Activated T-cell treated with anti-CD3 and anti-CD28 coated beads, Interleukin-2, amount 50 U/mL, for 24 hours (primary cell): ENCODE data around the gene PAX5.
A peak's percentile ranks its signal among the peaks of the same experiment; 100 is the strongest.

Source experiments
- DNase-seq: peaks from one replicate; pipeline ENCODE4 v3.0.0-alpha.2; 2020
- H3K27ac Mint-ChIP-seq: 2 replicates; pipeline ENCODE4 v1.8.0; 2020; ENCODE audit warnings: mild to moderate bottlenecking, mixed read lengths
- H3K27me3 Mint-ChIP-seq: 2 replicates; pipeline ENCODE4 v1.8.0; 2020; ENCODE audit warnings: mixed read lengths
- H3K36me3 Mint-ChIP-seq: 2 replicates; pipeline ENCODE4 v1.8.0; 2020; ENCODE audit warnings: low read depth, mixed read lengths
- H3K4me1 Mint-ChIP-seq: 2 replicates; pipeline ENCODE4 v1.8.0; 2020; ENCODE audit warnings: low read depth, mixed read lengths
- H3K4me3 Mint-ChIP-seq: 2 replicates; pipeline ENCODE4 v1.8.0; 2020; ENCODE audit warnings: mild to moderate bottlenecking, moderate library complexity, mixed read lengths
- H3K9me3 Mint-ChIP-seq: 2 replicates; pipeline ENCODE4 v1.8.0; 2020; ENCODE audit warnings: mixed read lengths

The PAX5 gene

DNA sequence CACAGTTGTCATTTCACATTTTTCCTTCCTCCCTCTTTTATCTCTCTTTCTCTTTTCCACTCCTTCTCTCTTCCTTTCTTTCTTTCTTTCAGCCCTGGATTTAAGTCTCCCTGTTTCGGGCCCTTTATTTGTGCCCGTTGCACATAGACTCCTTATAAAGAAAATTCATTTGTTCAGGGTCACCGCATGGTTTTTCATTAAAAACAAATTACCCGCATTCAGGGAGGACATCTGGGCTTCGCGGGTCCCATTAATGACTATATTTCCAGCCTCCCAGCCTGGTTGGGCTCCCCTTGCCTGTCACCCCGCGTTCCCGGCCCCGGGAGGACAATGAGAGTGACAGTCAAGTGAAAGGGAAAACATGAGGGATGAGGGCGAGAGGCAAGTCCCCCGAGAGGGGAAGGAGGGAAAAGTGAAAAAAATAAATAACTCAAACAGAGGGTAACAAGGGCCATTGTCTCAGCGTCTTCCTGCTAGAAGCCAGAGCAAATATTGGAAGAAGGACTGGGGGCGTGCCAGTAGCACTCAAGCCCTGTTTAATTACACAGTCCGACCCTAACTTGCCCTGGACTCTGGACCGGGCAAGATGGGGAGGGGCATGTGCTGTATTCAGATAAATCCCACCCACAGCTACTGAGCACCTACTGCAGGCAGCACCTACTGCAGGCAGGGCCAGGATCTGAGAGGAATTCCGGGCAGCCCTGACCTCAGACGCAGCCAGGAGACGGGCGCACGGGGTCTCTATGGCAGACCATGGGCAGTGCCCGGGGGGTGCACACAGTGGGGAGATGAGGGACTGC is 166.2 kb downstream of the PAX5 start:
- Mint-ChIP-seq H3K4me1 (no peaks in the 10 kb centered on the region), H3K27me3 (peaks cover 11% of the 10 kb centered on the region), H3K4me3 (no peak overlapping the region), H3K36me3 (no peaks in the 10 kb centered on the region), H3K27ac (no peak overlapping the region), H3K9me3 (no peaks in the 10 kb centered on the region)
- DNase-seq: no peak

DNA sequence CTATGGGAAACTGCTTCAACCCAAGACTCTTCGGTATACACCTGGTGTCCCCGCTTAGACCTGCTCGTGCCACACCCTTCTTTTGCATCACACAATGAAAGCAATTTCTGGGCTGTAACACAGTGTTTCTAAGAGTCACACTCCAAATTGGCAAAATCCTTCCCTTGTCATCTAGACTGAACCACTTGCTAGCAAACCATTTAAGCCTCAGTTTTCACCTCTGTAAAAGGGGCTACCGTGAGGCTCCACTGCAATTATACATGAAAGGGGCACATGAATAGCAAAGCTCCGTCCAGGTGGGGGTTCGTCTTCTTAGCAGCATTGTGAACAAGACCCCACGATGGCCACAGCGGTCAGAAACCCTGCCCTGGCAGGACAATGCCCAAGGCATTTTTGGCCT is 166.8 kb downstream of the PAX5 start:
- no peaks in the 10 kb centered on the region for H3K36me3 Mint-ChIP-seq
- no peak overlapping the region for H3K4me3 Mint-ChIP-seq
- DNase-seq: no peak
- H3K4me1 Mint-ChIP-seq: no peaks in the 10 kb centered on the region
- no peak overlapping the region for H3K27ac Mint-ChIP-seq
- peaks cover 11% of the 10 kb centered on the region for H3K27me3 Mint-ChIP-seq
- no peaks in the 10 kb centered on the region for H3K9me3 Mint-ChIP-seq

DNA sequence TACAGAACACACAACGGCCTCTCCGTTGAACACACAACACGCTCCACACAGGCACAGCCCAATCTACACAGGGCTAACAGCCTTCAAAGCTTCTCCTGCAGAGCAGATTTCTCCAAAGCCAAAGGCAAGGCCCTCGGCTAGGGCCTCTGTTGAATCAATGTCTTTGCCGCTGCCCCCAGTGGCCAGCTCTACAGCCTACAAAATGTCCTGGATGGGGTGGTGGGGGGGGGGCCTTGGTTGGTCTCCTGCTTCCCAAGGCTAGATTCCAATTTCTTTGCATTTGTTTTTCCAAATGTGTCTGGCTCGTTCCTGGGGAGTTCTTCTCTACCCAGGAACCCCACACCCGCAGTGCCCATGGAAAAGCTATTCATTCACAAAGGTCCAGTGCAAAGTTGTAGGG is 167.2 kb downstream of the PAX5 start:
- Mint-ChIP-seq H3K9me3 (no peaks in the 10 kb centered on the region), H3K36me3 (no peaks in the 10 kb centered on the region), H3K4me3 (no peak overlapping the region), H3K27me3 (peaks cover 14% of the 10 kb centered on the region), H3K4me1 (no peaks in the 10 kb centered on the region), H3K27ac (no peak overlapping the region)
- no peak for DNase-seq

DNA sequence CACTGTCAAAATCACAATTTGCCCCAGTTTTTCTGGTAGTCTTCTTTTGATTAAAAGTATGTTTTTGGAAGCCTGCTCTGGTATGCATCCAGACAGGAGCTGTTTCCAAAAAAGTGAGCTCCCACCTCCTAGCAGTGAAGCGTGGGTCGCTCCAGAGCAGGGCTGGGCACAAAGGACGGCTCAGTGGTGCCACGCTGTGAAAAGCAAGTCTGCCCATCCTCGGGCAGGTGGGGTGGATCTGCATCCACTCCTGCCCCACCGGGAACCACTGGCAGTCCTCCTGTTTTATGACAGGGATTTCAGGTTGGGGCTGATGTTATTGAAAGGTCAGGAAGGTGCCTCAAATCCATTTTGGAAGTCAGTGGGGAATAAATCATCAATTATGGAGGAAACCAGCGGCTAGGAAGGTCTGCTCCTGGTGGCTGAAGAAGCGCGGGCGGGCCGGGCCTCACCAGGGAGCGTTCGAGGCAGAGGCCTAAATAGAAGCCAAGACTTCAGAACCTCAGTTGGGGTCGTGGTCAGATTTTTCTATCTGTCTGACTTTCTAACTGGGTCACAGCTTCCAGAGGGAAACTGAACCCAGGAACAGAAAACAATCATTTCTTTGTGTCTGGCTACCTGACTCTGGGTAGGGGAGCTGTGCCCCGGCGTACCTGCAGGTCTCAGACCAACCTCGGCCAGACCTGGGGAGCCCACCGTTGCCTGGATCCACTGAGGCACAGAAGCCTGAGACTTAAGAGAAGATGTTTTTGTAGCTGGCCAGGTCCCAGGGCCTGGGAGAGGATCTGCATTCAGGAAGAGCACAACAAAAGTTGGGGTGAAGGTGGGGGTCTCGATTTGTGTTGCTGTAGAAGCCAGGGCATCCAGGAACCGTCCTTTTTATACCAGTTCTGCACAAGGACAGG is 168.1 kb downstream of the PAX5 start:
- Mint-ChIP-seq H3K27ac (no peak overlapping the region), H3K27me3 (peaks cover 14% of the 10 kb centered on the region), H3K4me3 (no peak overlapping the region), H3K9me3 (no peaks in the 10 kb centered on the region), H3K36me3 (no peaks in the 10 kb centered on the region), H3K4me1 (no peaks in the 10 kb centered on the region)
- no peak for DNase-seq

DNA sequence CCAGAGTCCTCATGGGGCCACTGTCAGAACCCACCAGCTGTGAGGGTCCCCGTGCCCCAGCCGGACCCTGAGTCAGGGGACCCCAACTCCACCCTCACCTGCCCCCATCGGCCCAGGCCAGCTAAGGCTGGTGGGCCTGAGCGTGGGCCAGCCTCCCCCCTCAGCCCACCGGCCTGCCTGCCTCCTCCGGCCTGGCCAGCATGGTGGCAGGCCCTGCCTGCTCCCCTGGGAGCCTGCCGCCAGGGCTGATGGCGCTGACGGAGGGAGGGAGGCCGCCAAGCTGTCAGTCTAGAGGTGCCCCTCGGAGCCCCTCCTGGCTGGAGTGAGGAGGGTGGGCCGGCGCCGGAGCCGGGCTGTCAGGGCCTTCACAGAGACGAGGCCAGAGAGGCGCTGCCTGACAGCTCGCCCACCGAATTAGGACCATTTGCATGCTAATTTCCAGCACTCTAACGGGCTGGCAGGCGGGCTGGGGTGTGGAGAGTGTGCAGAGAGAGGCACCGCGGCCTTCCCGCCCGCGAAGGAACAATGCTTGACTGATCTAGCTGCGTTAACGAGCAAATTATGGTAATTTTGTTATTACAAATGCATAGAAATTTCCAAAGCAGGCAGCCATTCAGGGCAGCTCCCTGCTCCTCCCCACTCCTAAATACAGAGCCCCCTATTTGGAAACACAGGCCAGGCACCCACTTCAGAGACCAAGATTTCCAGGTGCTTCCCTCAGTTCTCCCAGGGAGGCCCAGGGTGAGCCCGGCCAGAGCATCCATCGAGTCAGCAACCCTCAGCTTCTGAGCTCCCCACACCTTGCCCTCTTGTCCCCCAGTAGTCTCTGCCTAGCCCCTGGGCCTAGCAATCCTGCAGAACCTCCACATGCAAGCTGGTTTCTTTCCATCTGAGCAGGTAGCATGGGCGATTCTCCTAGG is 169.3 kb downstream of the PAX5 start:
- Mint-ChIP-seq H3K9me3 (no peaks in the 10 kb centered on the region), H3K27me3 (peaks cover 14% of the 10 kb centered on the region)
- no peak for DNase-seq

DNA sequence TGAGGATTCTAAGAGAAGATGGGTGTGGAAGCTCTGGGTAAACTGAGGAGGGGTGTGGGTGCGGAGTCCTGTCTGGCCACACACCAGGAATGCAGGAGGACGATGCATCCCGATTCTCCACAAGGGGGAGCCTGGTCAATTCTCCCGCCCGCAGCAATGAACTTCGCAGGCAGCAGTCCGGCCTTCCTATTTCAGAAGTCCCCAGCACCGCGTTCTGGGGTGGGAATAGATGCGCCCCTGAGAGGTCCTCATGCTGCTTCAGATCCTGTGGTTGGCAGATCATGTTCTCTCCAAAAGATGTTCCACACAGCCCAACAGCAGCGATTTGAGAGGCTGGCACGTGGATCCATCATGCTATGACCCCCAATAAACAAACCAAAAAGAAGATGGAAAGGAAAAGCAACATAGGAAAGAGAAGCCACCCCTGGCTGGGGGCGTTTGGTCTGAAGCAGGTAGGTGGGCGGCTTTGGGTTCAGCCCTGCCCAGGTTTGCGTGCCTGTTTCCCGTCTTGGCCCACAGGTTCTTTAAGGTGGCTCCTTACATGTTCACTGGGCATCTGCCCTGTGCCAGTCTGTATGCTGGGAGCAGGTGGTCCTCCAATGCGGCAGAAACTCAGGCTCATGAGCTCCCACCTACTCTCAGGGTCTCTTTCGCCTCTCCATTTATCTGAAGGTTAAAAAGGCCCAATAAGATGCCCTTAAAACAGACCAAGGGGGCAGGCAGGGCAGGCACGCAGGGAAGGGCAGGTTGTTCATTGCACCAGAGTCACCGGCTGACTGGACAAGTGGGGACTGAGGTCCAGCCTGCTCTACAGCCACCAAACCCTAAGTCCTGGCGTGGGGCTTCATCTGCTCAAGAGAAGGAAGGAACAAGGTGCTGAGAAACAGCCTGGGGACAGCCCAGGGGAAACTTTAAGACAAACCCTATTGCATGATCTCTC is 171.6 kb downstream of the PAX5 start:
- no peaks in the 10 kb centered on the region for H3K9me3 Mint-ChIP-seq
- H3K27ac Mint-ChIP-seq: no peak overlapping the region
- no peaks in the 10 kb centered on the region for H3K4me1 Mint-ChIP-seq
- H3K4me3 Mint-ChIP-seq: no peak overlapping the region
- H3K36me3 Mint-ChIP-seq: no peaks in the 10 kb centered on the region
- DNase-seq: no peak
- peaks cover 4% of the 10 kb centered on the region for H3K27me3 Mint-ChIP-seq

More for the DNA sequence above, 169.3 kb downstream of the PAX5 start:
- Mint-ChIP-seq H3K4me3 (no peak overlapping the region), H3K36me3 (no peaks in the 10 kb centered on the region), H3K4me1 (no peaks in the 10 kb centered on the region), H3K27ac (no peak overlapping the region)

DNA sequence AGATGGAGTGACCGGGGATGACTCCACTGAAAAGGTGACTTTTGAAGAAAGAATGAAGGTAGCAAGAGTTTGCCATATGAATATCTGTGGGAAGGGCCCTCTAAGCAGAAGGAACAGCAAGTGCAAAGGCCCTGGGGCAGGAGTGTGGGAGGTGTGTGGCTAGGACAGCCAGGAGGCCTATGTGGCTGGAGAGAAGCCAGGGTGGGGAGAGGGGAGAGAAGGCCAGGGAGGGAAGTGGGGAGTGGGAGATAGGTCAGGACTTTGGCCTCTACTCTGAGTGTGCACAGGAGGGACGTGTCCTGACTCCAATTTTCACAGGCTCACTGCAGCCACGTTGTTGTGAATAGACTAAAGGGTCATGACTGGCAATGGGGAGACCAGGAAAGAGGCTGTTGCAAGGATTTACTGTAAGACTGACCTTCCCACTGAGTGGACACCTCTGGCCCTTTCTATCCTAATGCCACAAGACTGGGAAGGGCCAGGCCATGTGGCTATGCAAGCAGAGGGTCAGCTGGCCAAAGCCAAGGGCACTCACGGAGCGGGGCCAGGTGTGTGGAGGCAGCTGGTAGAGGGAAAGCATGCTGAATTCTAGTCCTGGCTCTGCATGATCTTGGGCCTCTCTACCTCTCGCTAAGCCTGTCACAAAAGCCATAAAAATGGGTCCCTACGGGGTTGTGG is 172.4 kb downstream of the PAX5 start:
- no peaks in the 10 kb centered on the region for H3K9me3 Mint-ChIP-seq
- no peaks in the 10 kb centered on the region for H3K36me3 Mint-ChIP-seq
- no peak overlapping the region for H3K4me3 Mint-ChIP-seq
- H3K4me1 Mint-ChIP-seq: no peaks in the 10 kb centered on the region
- H3K27ac Mint-ChIP-seq: no peak overlapping the region
- DNase-seq: no peak
- H3K27me3 Mint-ChIP-seq: peaks cover 4% of the 10 kb centered on the region

DNA sequence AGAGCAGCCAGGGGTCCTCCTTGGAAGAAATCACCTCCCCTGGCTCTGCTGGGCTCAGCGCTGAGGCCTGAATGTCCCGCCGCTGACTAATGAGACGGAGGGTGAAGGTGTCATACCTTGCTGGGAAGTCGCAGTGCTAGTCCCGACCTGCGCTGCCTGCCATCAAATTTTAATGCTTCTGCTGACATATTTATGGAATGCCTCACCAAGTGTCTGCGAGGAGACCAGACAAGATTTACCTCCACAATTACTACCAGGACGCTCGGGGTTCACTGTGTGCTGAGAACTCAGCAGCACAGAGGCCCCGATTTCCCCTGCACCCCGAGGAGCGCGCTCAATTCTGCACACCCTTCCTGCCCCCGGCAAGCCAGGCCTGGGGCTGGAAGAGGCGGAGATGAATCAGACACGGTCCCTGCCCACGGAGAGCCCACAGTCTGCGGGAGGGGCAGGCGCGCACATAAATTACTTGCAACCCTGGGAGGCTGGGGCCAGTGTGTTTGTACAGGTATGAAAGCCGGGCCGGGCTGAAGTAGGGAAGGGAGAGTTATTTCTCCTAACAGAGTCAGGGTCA is 175.2 kb downstream of the PAX5 start:
- DNase-seq: no peak
- H3K36me3 Mint-ChIP-seq: no peaks in the 10 kb centered on the region
- no peak overlapping the region for H3K4me3 Mint-ChIP-seq
- no peaks in the 10 kb centered on the region for H3K9me3 Mint-ChIP-seq
- H3K4me1 Mint-ChIP-seq: peaks cover 7% of the 10 kb centered on the region
- H3K27me3 Mint-ChIP-seq: peaks cover 11% of the 10 kb centered on the region
- no peak overlapping the region for H3K27ac Mint-ChIP-seq

DNA sequence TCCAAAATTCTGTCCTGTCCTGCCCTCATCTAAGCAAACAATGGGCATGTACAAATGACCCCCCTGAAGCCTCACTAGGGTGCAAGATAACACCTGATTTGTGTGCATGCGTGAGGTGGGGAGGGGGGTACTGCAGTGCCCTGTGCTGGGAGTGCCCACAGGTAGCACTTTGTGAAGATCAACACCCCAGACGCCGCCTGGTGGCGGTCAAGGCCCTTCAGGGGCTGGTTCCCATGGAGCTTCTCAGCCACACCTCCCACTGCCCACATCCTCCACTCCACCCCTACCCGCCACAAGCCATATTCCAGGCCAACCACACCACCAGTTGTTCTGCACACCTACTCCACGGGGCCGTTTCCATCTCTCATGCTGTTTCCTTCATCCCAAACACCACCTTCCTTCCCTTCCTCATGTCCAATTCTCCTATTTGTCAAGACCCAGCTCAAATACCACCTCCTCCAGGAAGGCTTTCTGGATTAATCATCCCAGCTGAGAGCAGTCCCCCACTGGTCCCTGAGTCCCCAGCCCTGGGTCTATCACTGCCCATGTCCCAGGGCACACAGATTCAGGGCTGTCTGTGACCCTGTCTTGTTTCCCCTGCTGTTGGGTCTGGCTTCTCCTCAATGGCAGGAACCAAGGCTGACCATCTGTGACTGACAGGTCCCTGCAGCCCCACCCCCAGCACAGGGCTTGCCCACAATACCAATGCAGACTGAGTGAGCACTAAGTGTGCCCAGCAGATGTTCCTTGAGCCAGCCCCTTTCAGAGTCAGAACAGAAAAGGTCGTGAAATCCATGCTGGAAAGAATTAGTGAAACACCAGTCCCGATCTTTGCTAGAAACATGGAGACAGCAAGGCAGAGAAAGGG is 178.4 kb downstream of the PAX5 start:
- Mint-ChIP-seq H3K27me3 (peaks cover 7% of the 10 kb centered on the region), H3K27ac (no peak overlapping the region), H3K4me1 (peaks cover 7% of the 10 kb centered on the region), H3K4me3 (no peak overlapping the region), H3K9me3 (no peaks in the 10 kb centered on the region), H3K36me3 (no peaks in the 10 kb centered on the region)
- DNase-seq: peak; percentile 43

DNA sequence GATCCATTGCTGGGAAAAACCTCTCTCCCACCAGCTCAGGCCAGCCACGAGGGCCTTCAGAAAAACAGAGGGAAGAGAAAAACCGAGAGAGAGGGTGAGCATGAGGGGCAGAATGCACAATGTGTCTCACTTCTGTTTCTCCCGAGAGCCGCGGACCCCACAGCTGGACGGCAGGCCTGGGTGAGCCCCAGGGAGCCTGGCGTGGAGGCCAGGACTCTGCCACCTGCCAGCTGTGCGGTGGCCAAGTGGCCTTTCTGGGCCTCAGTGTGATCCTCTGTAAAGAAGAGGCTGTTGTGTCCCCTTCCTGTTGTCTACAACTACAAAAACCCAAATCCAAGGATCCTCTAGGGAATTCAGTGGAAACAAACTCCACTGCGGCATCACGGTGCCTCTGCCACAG is 179.3 kb downstream of the PAX5 start:
- Mint-ChIP-seq H3K27me3 (peaks cover 7% of the 10 kb centered on the region), H3K36me3 (no peaks in the 10 kb centered on the region), H3K9me3 (no peaks in the 10 kb centered on the region), H3K4me1 (peaks cover 7% of the 10 kb centered on the region), H3K27ac (no peak overlapping the region), H3K4me3 (no peak overlapping the region)
- DNase-seq: no peak

DNA sequence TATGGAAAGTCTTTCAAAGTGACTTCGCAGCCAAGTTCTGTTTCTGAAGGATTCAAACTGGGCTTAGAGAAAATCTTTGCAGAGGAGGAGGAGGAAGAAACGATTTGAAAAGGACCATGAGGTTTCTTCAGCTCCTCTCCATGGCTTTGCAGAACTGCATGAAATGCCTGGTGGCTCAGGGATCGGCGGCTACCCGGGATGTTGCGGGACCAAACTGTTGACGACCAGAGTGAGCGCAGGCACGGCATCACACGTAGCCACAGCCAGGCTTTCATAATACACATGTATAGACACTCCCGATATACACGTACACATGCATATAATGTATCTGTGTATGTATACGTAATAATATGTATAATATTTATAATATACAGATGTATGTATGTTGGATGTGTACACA is 180.0 kb downstream of the PAX5 start:
- H3K36me3 Mint-ChIP-seq: no peaks in the 10 kb centered on the region
- no peaks in the 10 kb centered on the region for H3K9me3 Mint-ChIP-seq
- H3K4me3 Mint-ChIP-seq: no peak overlapping the region
- H3K27me3 Mint-ChIP-seq: peaks cover 7% of the 10 kb centered on the region
- H3K4me1 Mint-ChIP-seq: peaks cover 7% of the 10 kb centered on the region
- DNase-seq: no peak
- no peak overlapping the region for H3K27ac Mint-ChIP-seq

DNA sequence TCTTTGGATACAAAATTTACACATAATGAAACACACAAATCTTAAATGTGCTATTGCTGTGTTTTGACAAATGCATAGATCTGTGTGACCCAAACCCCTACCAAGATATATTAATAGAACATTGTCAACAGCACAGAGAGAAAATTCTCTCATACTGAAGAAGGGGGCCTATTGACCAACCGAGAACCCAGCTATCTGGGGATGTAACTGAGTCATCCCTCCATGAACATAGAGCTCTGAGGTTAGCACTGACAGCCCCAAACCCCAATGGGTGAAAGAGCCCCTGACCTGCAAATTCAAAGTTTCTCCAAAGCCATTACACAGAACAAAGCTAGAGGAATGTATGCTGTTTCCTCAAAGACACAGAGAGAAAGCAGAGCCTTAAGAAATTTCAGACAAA is 180.8 kb downstream of the PAX5 start:
- H3K36me3 Mint-ChIP-seq: no peaks in the 10 kb centered on the region
- peaks cover 7% of the 10 kb centered on the region for H3K27me3 Mint-ChIP-seq
- no peak for DNase-seq
- H3K4me1 Mint-ChIP-seq: peaks cover 7% of the 10 kb centered on the region
- H3K27ac Mint-ChIP-seq: no peak overlapping the region
- H3K4me3 Mint-ChIP-seq: no peak overlapping the region
- H3K9me3 Mint-ChIP-seq: no peaks in the 10 kb centered on the region
